HepG2 (cell line): ENCODE measurements around the gene DLG5. TPM values are rescaled to one million over a fixed set of nuclear protein-coding genes. Genes with fewer than 3 reads are reported as not detected.
A peak's percentile ranks its signal among the peaks of the same experiment; 100 is the strongest.

Experiments used
- ARNTL ChIP-seq: sonication (generic); formaldehyde crosslinking; IDR thresholded peaks from 2 replicates; pipeline ENCODE4 v1.4.0; 2020; ENCODE audit warnings: mild to moderate bottlenecking, missing genetic modification reagents
- CEBPG ChIP-seq: IDR thresholded peaks from 2 replicates; pipeline ENCODE4 v1.6.1; 2016
- CSRNP1 ChIP-seq: sonication (generic); formaldehyde crosslinking; IDR thresholded peaks from 2 replicates; pipeline ENCODE4 v1.8.1; 2023; ENCODE audit warnings: mild to moderate bottlenecking, missing genetic modification reagents
- EHMT2 ChIP-seq: fragments of 200-600 bp; sonication (generic); IDR thresholded peaks from 2 replicates; pipeline ENCODE4 v1.7.0; 2017; ENCODE audit warnings: antibody characterized with exemption, low read depth, low read length, borderline replicate concordance
- GATAD1 ChIP-seq: IDR thresholded peaks from 2 replicates; pipeline ENCODE4 v1.6.1; 2016; ENCODE audit warnings: missing genetic modification reagents, missing compliant biosample characterization
- GATAD2A ChIP-seq: IDR thresholded peaks from 2 replicates; pipeline ENCODE4 v1.6.1; 2016
- GTF3A ChIP-seq: sonication (generic); formaldehyde crosslinking; conservative IDR thresholded peaks from 2 replicates; pipeline ENCODE4 v1.4.0; 2020; ENCODE audit warnings: mild to moderate bottlenecking, missing genetic modification reagents
- IRF2 ChIP-seq: IDR thresholded peaks from 2 replicates; pipeline ENCODE4 v1.6.1; 2018; ENCODE audit warnings: missing genetic modification reagents, missing compliant biosample characterization
- KLF12 ChIP-seq: sonication (generic); formaldehyde crosslinking; IDR thresholded peaks from 2 replicates; pipeline ENCODE4 v1.4.0; 2020; ENCODE audit warnings: missing genetic modification reagents, borderline replicate concordance
- MED8 ChIP-seq: sonication (generic); formaldehyde crosslinking; IDR thresholded peaks from 2 replicates; pipeline ENCODE4 v1.8.1; 2023; ENCODE audit warnings: mild to moderate bottlenecking, missing genetic modification reagents; ENCODE audit not compliant: insufficient replicate concordance
- NR2C2 ChIP-seq: sonication (generic); formaldehyde crosslinking; IDR thresholded peaks from 2 replicates; pipeline ENCODE4 v1.4.0; 2020; ENCODE audit warnings: missing genetic modification reagents, mild to moderate bottlenecking, moderate library complexity, borderline replicate concordance
- NR2F6 ChIP-seq, 2 experiments: IDR thresholded peaks; 2 replicates each; pipeline ENCODE4 v1.6.1; 2016; ENCODE audit warnings: antibody characterized with exemption in 1 of 2, mild to moderate bottlenecking in 1 of 2
- NR3C1 ChIP-seq: sonication (generic); formaldehyde crosslinking; IDR thresholded peaks from 2 replicates; pipeline ENCODE4 v1.4.0; 2020; ENCODE audit warnings: missing genetic modification reagents
- TARDBP ChIP-seq: sonication (generic); formaldehyde crosslinking; IDR thresholded peaks from 2 replicates; pipeline ENCODE4 v1.8.0; 2022; ENCODE audit warnings: mild to moderate bottlenecking, missing genetic modification reagents
- ZBTB20 ChIP-seq: sonication (generic); formaldehyde crosslinking; IDR thresholded peaks from 2 replicates; pipeline ENCODE4 v1.8.1; 2023; ENCODE audit warnings: missing genetic modification reagents, low read depth, mild to moderate bottlenecking, borderline replicate concordance
- ZC3H13 ChIP-seq: sonication (generic); formaldehyde crosslinking; IDR thresholded peaks from 2 replicates; pipeline ENCODE4 v1.8.1; 2023; ENCODE audit warnings: mild to moderate bottlenecking, missing genetic modification reagents, moderate library complexity
- ZFP36L1 ChIP-seq: sonication (generic); formaldehyde crosslinking; IDR thresholded peaks from 2 replicates; pipeline ENCODE4 v1.8.0; 2022; ENCODE audit warnings: mild to moderate bottlenecking, missing genetic modification reagents, moderate library complexity
- ZNF224 ChIP-seq: sonication (generic); formaldehyde crosslinking; IDR thresholded peaks from 2 replicates; pipeline ENCODE4 v1.5.0; 2020; ENCODE audit warnings: mild to moderate bottlenecking, missing genetic modification reagents
- ZNF264 ChIP-seq: sonication (generic); formaldehyde crosslinking; IDR thresholded peaks from 2 replicates; pipeline ENCODE4 v1.4.0; 2020; ENCODE audit warnings: missing genetic modification reagents
- ZNF589 ChIP-seq: sonication (generic); formaldehyde crosslinking; conservative IDR thresholded peaks from 2 replicates; pipeline ENCODE4 v1.8.0; 2022; ENCODE audit warnings: mild to moderate bottlenecking, moderate library complexity, missing genetic modification reagents
- ZNF749 ChIP-seq: sonication (generic); formaldehyde crosslinking; IDR thresholded peaks from 2 replicates; pipeline ENCODE4 v1.8.0; 2022; ENCODE audit warnings: mild to moderate bottlenecking, missing genetic modification reagents, moderate library complexity, borderline replicate concordance
- ZNF770 ChIP-seq: sonication (generic); formaldehyde crosslinking; IDR thresholded peaks from 2 replicates; pipeline ENCODE4 v1.5.0; 2020; ENCODE audit warnings: mild to moderate bottlenecking, missing genetic modification reagents
- ZSCAN31 ChIP-seq: sonication (generic); formaldehyde crosslinking; IDR thresholded peaks from 2 replicates; pipeline ENCODE4 v1.5.0; 2020; ENCODE audit warnings: low read depth, mild to moderate bottlenecking, missing genetic modification reagents
- polyA plus RNA-seq, 8 experiments: library from polyadenylated mRNA; depleted of rRNA in 3 of 8; stranded (reverse) in 7 of 8; unstranded in 1 of 8; fragments of >200 nt; fragmentation: Illumina TruSeq in 4 of 8; extraction: Trizol in 4 of 8; gene quantifications; 2 replicates each; pipeline versions ENCODE4 v1.2.1 to v1.2.3, GENCODE V29; 2011 to 2016; ENCODE audit warnings: low read depth in 4 of 8, missing spikeins in 1 of 8, mixed read lengths in 1 of 8; ENCODE audit not compliant: insufficient read depth in 1 of 8
- total RNA-seq, 5 experiments: library from RNA; depleted of rRNA; stranded (reverse); fragments of >200 nt; fragmentation: Illumina TruSeq; extraction: Trizol; gene quantifications; 2 replicates each; pipeline ENCODE4 v1.2.3, GENCODE V29; 2016; ENCODE audit warnings: low read depth in 1 of 5

Gene DLG5
- total and polyA plus RNA-seq, 2 of the 13 experiments (the other 11 are each of a cell fraction or from before 2014, with no cell fraction given) = 15.5 to 18.2 TPM

GRCh38 chr10:77970869-77971803 is 44.6 kb upstream of the DLG5 start (continued):
- TF ChIP-seq GTF3A (no peak; the same call in 1 of the 2 replicates), ZBTB20 (CRISPR knock-in tag) (peak; percentile 50; the same call in 1 of the 2 replicates), ZC3H13 (CRISPR knock-in tag) (no peak), ZNF749 (CRISPR knock-in tag) (no peak), MED8 (CRISPR knock-in tag) (peak; percentile 51), NR2F6 (IDR thresholded peaks at IDR 0.05) (peak; percentile 71), NR2F6 (CRISPR knock-in tag; IDR thresholded peaks at IDR 0.05) (peak; percentile 56; the same call in 1 of the 2 replicates), KLF12 (CRISPR knock-in tag) (no peak), ZNF224 (no peak), ZFP36L1 (CRISPR knock-in tag) (0 out of 2 replicates have a peak, but pooled peaks have one; percentile 63), GATAD2A (CRISPR knock-in tag) (peak; percentile 86), ZNF589 (CRISPR knock-in tag) (no peak), ZNF770 (0 out of 2 replicates have a peak, but pooled peaks have one; percentile 22), TARDBP (peak; percentile 64; the same call in 1 of the 2 replicates), CSRNP1 (CRISPR knock-in tag) (peak; percentile 15; the same call in 1 of the 2 replicates), ZNF264 (peak; percentile 60; the same call in 1 of the 2 replicates), NR2C2 (CRISPR knock-in tag) (peak; percentile 60), CEBPG (CRISPR knock-in tag) (peak; percentile 46; the same call in 1 of the 2 replicates), EHMT2 (no peak), NR3C1 (CRISPR knock-in tag) (no peak), ARNTL (CRISPR knock-in tag) (peak; percentile 86), ZSCAN31 (0 out of 2 replicates have a peak, but pooled peaks have one; percentile 25), IRF2 (peak; percentile 35; the same call in 1 of the 2 replicates), GATAD1 (CRISPR knock-in tag) (peak; percentile 12; the same call in 1 of the 2 replicates)
